GM18505 (cell line): ENCODE data around the gene HHEX.

ENCODE experiments used
- ATAC-seq: cut with Tn5 transposase; IDR thresholded peaks from one replicate; pipeline ENCODE4 v1.9.1; 2021; ENCODE audit not compliant: unreplicated experiment
- POLR2A ChIP-seq: IDR thresholded peaks from 4 replicates; pipeline ENCODE4 v1.6.1; 2011; ENCODE audit warnings: borderline replicate concordance; ENCODE audit not compliant: insufficient read depth, insufficient read length; ENCODE audit errors: extremely low read depth

The HHEX gene

DNA sequence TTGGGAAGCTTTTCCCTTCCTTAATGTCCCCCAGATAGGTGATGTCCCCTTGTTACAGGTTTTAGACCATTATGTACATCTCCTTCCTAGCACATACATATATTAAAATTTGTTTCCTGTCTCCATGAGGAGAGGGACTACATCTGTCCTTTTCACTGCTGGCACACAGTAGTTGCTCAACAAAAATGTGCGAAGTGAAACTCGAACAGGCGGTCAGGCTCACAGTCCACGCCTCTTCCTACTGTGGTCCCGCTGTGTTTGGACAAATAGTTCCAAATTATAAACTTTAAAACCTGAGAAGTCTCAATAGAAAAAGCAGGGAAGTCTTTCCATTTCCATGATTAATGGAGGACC lies 1.2 kb upstream of the HHEX start:
- TF ChIP-seq POLR2A = no peak
- ATAC-seq = no peak

DNA sequence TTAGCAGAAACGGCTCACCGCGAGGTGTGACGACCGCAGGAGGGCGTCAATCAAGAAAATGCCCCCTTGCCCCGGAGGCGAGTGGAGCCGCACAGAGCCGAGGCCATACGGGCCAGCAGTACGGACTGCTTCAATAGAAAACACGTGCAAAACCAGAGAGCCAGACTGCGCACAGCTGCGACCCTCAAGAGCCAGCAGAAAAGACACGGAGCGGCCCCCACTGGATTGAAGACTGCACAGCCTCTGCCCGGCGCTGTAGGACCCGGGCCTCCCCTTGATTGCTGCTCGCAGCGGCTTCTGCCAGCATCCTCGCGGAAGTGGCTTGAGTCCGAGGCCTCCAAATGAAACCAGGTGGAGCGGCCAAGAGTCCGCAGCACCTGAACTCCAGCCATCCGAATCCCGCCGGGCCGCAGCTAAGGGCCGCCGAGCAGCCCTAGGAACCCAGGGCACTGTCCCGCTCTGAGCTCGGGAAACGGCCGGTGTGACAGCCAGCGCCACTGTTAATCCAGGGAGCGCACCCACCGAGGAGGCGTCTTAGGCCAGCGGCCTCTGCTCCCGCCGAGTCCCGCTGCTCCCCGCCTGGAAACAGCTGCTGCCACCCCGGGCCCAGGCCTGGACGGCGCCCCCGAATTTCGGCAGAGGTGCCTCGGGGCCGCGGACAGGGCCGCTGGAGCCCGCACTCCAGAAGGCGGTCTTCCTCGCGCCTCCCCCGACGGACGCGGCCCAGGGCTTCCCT lies 660 bp upstream of the HHEX start:
- peak; percentile 25 for ATAC-seq
- no peak for TF ChIP-seq POLR2A

DNA sequence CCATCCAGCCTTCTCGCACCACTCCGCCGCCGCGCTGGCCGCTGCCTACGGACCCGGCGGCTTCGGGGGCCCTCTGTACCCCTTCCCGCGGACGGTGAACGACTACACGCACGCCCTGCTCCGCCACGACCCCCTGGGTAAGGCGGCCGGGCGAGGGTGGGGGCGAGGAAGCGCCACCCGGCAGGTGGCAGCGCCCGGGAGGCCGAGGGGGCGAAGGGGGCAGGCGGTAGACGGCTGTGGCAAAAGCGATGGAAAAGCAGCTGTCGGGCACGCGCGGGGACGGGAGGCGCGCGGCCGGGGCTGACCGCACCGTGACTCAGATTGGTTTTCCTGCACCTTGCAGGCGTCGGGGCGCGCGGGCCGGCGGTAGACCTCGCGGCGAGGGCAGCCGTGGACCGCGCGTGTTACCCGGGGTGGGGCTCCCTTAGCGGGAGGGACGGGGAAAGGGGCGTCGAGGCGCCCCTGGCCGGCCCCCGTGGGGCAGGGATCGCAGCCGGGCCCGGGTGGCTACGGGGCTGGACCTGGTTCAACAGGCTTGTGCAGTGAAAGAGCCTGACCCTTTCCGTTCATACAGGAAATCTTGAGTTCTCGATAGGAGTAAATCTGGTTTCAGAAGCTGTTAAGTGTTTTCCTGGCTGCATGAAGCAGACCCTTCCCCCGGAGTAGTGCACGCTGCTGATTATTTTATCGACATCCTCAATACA lies 608 bp downstream of the HHEX start:
- no peak for TF ChIP-seq POLR2A
- ATAC-seq = peak; percentile 37

DNA sequence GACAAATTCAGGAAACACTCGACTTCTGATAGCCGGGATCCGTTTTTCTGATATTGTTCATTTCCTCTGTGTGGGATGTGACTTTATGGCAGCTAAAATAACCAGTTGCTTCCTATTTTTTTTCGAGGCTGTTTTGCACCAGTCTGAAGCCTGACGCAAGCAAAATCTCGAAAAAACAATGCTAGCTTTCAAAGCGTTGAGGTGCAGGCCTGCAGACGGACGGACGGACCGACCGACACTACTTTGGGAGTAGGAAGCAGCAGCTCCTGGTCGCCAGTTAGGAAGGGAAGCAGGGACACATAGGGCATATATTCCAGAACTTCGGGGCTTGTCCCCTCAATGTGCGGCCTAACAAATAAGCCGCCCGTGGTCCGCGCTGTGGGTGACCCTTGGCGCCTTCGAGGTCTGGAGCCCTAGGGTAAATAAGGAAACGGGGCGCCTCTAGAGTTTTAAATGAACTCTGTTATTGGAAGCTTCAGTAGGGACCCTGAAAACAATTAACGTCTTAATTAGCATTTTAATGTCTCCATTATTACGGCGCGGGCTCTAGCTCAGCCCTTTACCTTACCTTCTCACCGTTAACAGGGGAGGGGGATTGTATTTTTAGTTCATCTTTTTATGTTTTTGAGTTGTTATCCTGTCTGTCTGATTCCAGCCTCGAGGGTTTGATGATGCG lies 1.3 kb downstream of the HHEX start:
- ATAC-seq = no peak
- TF ChIP-seq POLR2A = no peak

DNA sequence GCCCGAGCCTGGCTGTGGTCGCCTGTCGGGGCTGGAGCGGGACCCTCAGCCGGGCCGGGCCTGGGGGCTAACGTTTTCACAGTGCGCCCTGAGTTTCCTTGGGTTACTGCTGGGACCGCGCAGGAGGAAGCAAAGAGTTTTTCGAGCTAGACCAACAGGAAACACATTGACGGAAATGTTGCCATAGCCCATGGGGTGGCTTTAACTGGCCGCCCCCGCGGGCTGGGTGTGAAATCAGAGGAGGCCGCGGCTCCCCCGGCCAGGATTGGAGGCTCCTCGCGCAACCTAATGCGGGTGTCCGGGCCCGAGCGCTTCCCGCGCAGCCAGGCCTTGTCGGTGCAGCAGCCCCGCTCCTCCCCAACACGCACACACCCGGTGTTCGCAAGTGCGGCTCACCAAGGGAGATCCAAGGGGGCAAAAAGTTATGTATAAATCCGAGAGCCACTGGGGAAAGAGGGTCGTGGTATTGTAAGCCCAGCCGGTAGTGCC lies 1.9 kb downstream of the HHEX start:
- no peak for TF ChIP-seq POLR2A
- no peak for ATAC-seq

DNA sequence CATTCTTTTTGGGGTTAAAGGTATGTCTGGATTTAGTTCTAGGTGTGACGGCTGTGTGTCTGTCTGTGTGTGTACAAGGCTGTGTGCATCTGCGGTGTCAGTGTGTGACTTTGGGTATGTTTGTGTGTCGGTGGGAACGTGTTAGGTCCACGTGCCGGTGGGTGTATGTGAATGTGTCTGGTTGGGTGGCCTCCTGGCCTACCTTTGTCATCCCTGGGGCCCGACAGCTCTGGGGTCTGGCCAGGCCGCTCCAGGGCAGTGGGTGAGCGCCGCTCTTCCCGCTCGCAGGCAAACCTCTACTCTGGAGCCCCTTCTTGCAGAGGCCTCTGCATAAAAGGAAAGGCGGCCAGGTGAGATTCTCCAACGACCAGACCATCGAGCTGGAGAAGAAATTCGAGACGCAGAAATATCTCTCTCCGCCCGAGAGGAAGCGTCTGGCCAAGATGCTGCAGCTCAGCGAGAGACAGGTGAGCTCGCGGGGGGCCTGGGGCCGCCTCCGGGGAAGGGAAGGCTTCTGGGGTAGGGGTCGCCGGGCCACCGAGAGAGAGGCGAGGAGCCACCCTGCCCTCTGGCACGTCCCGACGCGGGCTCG lies 2.4 kb downstream of the HHEX start:
- no peak for TF ChIP-seq POLR2A
- no peak for ATAC-seq

DNA sequence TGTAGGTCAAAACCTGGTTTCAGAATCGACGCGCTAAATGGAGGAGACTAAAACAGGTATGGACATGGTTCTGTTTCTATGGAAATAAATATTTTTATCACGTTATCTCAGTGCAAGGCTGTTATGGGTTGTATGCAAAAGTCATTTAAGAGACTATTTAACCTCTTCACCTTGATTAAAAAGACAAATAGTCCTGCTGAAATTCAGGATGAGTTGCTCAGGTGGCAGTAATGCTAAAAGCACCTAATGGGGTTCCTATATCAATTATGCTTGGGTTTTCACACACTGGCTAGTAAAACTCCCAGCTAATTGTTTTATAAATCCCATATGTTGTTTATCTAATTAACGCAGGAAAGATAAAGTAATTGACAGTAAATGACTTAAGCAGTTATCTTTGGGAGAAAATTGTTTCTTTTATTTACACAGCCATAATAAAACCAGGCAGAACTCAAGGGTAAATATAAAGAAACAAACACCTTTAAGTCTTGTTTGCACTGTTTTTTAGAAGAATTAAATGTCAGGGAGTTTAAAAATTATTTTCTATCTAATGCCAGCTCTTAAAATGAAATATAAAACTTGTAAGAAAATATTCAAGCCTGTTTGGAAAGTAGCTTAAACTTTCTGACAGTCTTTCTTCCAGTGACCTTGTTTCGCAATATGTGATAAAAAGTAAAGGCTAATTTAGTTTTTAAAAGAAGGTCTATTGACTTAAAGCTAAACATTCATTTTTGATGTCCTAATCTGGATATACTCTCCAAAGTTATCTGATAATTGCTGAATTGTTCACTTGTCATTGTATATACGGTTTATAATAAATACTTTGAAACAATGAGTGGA lies 3.2 kb downstream of the HHEX start:
- ATAC-seq = no peak
- no peak for TF ChIP-seq POLR2A

DNA sequence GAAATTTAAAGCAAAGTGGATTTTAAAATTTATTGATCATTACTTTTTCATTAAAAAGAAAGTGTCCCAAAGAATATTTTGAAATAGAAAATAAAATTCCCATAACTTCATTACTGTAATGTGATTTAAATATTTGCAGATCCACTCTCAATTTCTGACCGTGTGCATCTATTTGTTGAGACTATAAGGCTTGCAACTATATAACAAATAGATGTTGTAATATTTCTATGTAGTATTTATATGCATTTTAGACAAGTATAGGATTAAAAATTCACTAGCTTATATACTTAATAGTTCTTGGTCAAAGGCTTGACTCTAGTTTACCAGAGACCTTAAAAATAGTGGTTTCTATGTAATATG lies 3.8 kb downstream of the HHEX start:
- no peak for ATAC-seq
- TF ChIP-seq POLR2A = no peak

DNA sequence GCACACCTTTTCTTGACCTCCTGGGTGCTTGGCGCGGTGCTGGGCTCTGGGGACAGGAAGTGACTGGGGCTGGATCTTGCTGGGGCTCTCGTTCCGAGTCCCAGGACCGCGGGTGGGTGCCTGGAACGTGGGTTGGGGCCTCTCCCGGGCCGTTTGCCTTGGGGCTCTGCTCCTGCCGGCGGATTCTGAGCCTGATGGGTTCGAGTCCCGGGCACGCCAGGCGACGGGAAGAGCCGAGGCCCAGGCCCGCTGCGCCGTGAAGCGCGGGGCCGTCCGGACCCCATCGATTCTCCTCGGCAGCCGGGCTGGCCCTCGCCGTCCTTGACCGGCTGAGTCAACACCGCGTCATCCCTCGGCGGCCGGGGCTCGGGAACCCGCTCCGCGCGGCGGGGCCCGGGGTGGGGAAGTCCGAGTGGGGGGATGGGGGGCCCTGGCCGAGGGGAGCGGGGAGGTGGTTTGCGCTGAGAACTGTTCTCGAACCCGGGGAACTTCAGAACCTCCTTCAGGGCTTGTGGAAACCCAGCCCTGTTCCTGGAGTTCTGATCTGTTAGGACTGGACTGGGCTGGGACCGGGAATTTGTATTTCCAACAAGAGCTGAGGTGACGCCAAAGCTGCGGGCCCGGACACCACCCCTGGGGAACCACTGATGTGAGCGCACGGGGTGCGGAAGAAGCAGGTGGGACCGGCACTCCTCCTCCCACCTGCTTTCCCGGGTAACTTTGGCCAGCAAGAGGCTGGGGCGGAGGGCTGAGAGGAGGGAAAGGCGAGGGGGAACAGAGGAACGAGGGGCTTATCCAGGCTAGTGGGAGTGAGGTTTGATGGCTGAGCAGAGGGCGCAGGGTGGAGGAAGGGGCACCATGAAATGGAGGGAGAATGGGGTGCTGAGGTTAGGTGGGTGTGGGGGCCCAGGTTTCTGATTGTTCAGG lies 6.2 kb downstream of the HHEX start:
- ATAC-seq = no peak
- TF ChIP-seq POLR2A = no peak

DNA sequence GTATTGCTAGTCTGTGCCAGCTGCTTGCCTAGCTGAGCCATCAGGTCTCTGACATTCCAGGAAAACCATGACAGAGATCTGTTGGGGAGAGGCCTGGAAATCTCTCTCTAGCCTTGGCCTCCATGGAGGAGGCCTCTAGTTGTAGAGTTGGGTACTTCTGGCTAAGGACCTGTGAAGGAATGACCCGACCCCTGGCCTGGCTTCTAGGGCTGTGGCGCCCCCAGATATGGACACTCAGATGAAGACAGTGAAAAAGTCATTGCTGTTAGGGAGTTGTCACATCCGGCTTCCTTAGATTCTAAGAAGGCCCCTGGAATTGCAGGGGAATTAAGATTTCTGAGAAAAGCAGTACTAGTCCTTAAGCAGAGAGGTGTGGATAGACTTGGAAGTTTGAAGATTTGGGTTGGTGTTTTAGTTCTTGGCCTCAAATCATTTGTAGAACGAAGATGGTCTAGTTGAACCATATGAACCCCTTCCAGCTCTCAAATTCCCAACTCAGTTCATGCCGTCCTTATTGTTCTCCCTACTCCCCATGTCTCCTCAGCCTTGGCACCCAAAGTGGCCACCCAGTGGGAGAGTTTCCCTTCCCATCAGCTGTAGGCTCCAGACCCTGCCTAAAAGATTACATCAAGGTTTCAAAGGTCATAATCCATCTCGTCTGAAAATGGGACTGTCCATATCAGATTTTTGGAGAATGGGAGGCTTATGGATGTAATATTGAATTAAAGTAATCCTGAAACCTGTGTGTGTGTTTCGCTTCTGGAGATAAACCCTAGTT lies 7.0 kb downstream of the HHEX start:
- ATAC-seq = no peak
- no peak for TF ChIP-seq POLR2A
